ENCODE data around the gene SYT6.

Gene SYT6

DNA sequence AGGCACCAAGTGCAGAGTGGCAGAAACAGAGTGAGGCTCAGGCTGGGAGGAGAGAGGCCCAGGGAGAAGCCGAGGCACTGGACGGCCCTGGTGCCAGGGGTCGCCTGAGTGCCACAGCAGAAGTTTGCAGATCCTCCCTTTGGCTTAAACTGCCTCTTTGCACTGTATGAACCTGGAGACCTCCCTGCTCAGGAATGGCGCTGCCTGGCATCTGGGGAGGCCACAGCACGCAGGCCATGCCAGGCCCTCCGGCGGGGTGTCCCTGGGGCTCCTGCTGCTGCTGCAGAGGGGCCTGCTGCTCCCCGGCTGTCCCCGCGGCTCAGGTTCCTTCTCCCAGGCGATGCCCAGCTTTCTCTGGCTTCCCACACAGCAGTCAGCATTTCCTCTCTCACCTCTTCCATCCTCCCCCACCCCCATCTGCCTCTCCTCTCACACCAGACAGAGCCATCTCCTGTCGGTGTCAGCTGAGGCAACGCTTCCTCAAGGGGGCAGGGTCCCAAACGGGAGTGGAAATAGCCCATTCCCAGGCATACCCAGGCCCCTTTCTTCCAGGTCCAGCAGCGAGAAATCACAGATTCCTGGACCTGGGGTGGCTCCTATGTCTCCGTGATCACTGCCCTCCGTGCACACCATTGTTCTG lies 35.2 kb downstream of the SYT6 start:
- no peak for DNase-seq (ENCODE audit: low read depth in 2 of 3, low spot score in 1 of 3)

DNA sequence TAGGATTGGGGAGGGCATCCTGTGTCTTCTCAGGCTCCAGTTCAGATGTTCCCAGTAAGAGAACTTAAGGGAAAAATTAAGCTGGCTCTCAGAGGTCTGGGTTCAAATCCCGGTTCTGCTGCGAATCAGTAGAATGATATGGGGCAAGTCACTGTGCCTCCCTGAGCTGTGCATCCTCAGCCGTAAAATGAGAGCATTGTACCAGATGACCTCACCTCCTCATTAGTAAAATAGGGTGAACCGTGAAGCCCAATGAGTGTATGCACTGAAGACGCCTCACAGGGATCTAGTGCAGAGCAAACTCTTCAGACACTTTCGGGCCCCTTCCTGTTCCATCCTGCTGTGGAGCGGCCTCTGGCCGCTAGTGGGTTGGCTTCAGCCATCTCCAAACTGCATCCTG lies 36.0 kb downstream of the SYT6 start:
- DNase-seq (ENCODE audit: low read depth in 2 of 3, low spot score in 1 of 3), result no peak

DNA sequence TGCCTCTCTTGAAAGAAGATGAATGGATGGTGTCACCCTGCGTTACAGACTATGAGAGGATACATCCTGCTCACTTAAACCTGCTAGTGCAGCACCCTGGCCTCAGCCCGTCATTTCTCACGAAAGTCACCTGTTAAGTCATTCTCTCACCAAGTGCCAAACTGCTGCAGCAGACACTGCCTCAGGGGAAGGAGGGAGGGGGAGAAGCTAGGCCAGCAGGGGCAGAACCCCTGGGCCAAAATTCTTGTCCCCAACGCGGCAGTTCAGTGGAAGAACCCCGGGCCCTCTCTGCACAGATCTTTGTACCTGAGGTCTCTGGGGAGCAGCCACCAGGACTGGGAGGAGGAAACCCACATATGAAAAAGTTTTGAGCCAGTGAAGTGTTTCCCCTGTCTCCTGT lies 37.6 kb downstream of the SYT6 start:
- DNase-seq (ENCODE audit: low read depth in 2 of 3, low spot score in 1 of 3), result no peak

DNA sequence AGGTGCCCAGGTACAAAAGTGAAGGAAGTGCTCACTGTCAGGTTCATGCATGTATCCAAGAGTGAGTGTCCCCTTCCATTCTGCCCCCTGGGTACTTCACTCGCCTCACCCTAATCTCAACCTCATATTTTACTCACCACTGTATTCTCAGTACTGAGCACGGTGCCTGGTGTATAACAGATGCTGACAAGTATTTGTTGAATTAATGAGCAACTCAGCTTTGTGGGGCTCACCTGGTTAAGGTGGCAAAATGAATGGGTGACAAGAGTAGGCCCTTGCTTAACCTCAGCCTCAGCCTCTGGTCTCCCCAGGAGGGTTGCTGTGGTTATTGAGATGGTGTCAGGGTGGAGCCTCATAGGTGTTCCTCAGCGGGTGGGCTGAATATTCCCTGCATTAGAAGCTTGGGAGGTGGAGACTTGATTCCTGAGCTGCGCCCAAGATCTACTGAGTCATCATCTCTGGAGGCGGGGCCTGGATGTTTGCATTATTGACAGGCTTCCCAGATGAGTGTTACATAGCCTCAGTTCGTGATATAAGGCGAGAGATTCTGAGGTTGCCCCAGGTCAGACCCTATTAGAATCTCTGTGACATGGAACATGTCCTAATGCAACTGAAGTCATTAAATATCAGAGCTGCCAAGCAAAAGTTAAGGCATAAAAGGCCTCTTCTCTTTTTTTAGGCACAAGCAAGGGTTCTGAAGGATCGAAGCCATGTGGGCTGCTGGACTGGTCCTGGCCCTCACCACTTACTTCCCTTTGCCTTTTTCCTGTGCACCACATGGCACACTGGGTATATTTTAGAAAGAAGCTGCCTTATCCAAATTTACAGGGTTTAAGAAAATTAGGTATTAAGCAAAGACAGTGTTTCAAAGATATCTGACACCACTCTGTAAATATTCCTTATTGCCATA lies 39.2 kb downstream of the SYT6 start:
- no peak for DNase-seq (ENCODE audit: low read depth in 2 of 3, low spot score in 1 of 3)

DNA sequence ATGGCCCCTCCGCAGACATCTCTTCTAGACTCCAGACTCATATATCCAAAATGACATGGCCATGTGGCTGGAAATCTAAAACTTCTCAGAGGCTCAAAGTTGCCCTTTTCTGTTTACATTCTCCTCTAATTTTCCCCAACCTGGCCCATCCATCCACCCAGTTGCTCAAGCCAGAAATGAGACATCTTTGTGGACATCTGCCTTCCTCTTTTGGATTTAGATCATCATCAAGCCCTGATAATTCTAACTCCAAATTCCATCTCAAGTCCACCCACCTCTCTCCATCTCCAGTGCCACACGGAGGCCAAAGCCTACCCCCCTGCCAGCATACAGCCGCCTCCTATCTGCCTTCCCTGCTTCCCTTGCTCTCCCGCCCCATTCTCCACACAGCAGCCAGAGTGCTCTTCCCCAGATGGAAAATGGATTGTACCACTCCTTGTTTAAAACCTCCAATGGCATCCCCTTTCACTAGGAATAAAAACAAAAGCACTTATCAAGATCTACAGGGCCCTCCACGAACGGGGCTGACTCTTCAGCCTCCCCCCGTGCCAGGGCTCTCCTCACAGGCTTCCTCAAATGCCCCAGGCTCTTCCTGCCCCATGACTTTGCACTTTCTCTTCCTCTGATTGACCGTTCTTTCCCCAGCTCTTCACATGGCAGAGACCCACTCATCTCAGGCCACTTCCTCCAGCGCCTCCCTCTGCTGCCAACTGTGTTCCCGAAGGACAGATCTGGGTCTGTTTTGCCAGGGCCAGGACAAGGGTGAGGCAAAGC lies 40.1 kb downstream of the SYT6 start:
- no peak for DNase-seq (ENCODE audit: low read depth in 2 of 3, low spot score in 1 of 3)

DNA sequence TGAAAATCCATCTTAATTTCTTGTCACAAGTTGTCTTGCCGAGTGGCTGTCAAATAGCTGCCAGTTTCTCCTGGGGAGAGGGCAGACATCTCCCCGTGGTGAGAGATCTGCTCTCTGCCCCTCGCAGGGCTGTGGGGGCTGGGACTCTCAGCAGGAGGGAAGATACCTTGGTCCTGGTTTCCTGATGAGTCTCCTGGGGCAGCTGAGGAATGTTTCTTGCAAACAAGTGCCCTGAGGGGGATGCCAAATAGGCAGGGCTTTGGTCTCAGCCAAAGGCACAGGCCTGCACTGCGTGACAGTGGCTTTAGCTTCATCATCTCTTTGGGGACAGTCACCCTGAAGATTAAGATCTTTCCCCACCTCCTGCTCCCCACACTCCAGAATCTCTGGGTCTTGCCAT lies 40.9 kb downstream of the SYT6 start:
- no peak for DNase-seq (ENCODE audit: low read depth in 2 of 3, low spot score in 1 of 3)

DNA sequence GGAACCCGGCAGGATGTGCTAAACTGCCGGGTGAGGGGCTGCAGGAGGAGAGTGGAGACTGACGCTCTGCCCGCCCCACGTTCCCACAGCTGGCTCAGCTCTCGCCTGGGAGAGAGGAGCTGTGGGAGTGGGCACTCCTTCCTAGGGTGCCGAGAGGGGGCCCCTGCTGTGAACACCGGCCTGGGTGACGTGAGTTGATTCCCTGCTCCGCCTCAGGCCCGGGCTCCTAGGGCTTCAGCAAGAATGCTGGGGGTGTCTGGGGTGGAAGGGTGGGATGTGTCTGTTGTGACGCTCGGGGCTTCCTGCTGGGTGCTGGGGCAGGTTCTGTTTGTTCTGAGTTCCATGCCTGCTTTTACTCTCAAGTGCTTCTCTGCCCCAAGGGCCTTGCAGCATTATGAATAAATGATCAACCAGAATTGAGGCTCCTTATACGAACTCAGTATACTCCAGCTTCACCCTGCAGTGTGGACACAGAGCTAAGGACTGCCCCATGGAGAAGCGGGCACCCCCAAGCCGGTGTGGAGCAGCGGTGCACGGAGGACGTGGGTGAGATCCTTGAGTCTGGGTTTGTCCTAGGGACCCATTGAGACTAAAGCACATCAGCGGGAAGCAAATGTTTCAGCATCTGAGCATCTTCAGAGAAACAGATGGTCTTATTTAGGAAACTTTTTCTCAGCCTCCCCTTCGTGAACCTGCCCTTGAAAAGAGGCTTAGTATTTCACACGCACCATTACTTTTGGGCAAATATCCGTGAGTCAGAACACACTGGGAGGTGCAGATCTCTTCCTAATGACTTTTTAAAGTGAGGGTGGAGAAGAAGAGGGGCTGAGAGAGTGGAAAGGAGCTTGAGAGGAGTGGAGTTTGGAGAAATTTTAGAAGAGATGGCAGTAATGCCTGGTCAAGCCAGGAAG lies 41.7 kb downstream of the SYT6 start:
- DNase-seq (ENCODE audit: low read depth in 2 of 3, low spot score in 1 of 3), result no peak

DNA sequence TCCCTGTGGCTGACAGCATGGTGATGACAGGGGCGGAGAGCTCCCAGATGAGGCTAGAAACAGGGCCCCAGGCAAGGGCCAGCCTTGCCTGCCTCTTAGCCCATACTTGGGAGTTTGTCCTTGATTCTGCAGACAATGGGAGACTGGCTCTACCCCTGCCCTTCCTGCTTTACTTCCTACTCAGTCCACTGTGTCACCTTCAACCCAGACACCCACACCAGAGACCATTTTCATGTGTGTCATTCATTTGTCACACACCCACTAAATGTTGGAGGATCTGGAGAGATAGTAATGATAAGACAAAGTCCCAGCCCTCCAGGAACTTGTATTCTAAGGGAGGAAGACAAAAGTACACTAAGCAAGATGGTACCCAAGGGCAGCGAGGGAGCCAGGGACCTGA lies 43.7 kb downstream of the SYT6 start:
- DNase-seq (ENCODE audit: low read depth in 2 of 3, low spot score in 1 of 3), result no peak

DNA sequence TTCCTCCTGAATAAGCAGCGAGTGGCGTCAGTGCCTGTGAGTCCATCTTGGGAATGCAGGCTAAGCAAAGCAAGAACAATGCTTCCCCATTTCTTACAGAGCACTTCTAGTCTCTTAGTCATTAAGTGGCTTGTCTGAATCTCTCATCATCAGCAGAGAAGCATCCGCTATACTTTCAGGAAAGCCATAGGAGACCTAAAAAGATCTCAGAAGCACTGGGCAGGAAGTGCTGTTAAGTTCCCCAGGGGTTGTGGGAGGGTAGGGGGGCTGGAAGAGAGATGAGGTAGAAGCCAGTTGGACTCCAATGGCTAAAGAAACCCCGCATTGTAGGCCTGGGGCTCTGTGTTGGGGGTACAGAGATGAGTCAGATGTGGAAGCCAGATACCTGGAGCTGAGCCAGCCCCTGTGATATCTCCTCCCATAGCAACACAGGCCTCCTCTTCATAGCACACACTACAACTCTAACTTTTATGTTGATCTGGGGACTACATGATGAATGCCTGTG lies 44.9 kb downstream of the SYT6 start:
- DNase-seq (ENCODE audit: low read depth in 2 of 3, low spot score in 1 of 3), result no peak

DNA sequence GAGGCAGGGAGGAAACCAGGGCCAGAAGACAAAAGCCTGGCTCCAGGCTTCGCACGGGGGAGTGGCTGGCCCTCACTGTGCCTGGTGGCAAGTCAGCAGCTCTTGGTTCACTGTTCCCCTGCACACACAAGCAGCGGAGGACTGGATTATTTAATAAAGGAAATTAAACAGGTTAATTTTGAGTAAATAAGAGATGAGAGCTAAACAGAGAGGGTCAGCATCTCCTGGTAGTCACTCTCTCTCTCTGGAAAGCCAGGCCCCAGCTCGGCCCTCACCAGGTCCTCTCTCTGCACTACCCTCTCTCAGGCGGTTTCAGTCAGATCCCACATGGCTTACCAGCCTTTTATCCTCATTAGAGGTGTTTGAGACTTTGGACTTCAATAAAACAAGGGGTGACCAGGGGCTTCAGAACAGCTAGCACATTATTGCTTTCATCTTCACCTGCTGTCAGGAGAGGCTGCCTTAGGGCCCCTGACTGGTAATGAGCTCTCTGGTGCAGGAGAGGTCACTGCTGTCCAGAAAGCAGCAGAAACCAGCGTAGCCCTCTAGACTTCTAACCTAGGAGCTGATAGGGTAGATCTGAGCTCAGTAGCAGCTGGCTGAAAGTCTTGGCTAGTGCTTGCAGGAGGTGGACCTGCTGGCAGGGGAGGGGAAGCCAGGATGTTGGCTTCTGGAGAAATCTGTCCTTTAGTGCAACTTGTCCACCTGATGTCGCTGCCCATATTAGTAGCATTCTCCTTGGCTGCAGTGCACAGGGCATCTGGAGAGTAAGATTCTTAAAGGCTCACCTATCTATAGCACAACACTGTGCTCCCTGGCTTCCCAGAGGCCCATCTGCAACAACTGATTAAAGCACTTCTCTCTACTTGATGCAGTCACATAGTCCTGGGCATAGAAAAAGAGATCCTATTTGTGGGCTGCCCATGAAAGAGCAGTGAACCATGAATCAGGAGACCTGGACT lies 45.9 kb downstream of the SYT6 start:
- no peak for DNase-seq (ENCODE audit: low read depth in 2 of 3, low spot score in 1 of 3)

DNA sequence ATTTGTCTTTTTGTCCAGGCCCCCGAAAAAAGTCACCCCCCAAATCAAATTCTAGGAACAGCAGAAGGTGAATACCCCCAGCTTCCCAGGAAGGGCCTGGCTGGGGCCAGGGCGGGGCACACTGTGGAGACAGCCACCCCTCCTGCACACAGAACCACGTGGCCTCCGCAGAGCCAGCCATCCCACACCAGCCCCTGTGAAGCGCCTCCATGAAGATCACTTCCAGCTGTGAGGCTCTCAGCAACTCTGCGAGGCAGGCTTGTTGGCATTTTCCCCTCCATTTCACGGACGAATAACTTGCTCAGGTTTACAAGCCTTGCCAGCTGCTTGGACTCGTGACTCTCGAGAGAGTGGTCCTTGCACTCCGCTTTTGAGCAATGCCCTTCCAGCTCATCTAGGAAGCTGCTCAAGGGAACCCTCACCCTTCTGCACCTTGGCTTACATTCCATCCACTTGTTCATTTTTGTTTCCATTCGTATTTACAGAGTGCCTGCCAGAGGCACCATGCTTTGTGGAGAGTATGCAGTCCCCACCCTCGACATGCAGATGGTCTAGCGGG lies 48.2 kb downstream of the SYT6 start:
- DNase-seq (ENCODE audit: low read depth in 2 of 3, low spot score in 1 of 3), result no peak

DNA sequence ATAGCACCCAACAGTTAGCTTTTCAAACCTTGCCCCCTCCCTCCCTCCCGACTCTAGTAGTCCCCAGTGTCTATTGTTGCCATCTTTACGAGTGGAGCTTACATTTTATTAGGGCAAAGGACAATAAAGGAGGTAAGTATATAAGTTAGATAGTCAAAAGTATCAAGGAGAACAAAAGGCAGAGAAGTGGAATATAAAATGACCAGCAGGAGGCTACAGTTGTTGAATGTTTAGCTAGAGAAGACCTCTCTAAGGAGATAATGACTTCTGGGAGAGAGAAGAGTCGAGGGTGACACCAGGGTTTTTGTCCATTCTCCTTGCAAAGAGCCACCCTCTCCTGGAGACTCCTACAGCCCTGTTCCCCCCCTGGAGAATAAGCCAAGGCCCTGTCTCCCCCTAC lies 48.7 kb downstream of the SYT6 start:
- no peak for DNase-seq (ENCODE audit: low read depth in 2 of 3, low spot score in 1 of 3)

DNA sequence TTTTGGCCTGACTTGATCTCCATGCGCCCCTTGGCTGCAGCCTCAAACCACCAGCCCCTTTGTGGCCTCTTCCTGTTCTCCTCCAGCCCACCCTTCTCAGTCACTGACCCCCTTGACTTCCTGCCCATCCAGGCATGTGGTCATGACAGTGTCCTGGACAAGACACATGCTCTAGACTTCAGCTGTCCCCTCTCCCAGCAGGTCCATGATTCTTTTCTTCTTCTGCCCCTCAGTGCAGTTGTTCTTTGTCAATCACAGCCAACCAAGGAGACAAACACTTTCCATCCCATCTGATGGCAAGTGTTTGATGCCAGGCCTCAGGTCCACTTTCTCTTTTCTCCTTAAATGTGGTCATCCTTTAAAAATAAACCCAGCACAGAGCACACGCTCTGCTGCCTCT lies 49.7 kb downstream of the SYT6 start:
- DNase-seq (ENCODE audit: low read depth in 2 of 3, low spot score in 1 of 3), result no peak

DNA sequence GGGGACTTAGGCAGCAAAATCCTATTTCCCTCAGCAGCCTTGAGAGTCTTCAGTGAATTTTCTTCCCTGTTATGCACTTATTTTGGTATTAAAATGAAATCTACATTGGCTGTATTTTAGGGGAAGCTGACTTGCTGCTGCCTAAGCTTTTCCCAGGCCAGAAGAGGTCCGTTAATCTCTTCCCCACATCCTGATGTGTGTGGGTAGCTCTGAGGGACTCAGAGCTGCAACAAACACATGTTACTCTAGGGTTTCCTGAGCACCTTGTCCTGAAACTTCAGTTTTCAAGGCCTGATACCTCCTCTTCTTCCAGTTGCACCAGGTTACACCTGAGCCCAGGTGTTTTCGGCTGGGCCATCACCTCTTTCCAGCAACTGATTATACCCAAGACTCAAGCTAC lies 51.5 kb downstream of the SYT6 start:
- no peak for DNase-seq (ENCODE audit: low read depth in 2 of 3, low spot score in 1 of 3)

DNA sequence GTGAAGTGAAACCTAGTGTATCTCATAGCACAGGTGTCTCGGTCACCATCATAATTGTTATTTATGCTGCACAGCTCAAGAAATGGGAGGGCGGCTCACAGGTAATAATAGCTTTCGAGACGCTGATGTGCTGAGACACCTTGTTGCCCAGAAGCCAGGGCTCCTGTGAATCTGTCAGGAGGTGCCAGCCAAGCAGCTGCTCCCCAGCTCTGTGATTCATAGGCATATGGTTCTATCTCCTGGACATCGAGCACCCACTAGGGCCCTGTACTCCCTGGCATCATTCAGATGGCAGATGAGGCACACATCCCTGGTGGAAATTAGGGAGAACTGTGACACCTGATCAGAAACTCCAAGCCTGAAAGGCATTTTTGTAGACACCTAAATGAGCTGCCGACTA lies 53.5 kb downstream of the SYT6 start:
- no peak for DNase-seq (ENCODE audit: low read depth in 2 of 3, low spot score in 1 of 3)

DNA sequence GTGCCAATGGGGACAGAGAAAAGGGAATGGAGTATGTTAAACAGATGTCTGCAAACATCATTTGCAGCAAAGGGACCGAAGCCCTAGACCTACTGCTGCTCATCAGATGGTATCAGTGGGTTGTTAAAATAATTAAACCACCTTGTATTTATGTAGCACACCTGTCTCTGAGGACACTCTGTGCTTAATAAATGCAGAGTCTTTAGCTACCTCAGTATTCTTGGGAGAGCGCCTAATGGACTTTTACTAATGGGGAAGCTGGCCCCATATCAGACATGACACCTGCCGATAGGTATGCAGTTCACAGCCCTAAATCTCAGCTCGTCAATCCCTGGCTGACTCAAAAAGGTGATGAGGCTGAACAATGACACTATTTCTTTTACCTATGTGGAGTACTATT lies 54.4 kb downstream of the SYT6 start:
- DNase-seq (ENCODE audit: low read depth in 2 of 3, low spot score in 1 of 3), result no peak

DNA sequence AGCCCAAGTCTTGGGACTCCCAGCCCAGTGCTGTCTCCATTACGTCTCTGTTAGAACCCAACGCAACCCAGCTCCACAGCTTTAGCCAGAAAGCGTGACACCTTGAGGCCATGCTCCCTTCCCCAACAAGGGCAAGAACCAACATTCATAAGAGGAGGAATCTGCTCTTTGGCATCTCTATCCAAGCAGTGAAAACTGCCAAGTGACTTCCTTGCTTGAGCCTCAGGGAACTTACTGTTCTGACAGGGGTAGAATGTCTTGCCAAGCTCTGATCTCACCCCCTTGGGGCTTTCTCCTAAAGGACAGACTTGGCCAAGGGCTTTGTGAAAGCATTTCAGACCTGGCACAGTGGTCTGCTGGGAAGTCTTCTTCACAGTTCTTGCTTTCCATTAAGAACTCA lies 56.6 kb downstream of the SYT6 start:
- DNase-seq (ENCODE audit: low read depth in 2 of 3, low spot score in 1 of 3), result no peak

DNA sequence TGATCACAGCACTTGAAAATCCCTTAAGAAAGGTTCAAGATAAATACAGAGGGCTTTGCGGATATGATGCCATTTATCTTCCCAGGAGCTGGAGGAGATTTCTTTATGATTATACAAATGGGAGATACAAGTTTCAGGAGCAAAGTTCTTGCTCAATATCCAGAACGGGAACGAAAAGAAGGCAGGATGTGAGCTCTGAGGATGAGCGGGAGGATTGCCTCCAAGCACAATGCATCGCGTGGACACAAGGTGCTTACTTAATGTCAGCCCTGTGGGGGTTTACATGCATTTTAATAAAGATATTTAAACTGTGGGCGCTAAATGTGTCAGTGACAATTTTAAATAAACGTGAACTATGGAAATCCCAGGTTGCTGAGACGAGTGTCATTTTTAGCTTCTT lies 59.0 kb downstream of the SYT6 start:
- DNase-seq (ENCODE audit: low read depth in 2 of 3, low spot score in 1 of 3), result no peak

DNA sequence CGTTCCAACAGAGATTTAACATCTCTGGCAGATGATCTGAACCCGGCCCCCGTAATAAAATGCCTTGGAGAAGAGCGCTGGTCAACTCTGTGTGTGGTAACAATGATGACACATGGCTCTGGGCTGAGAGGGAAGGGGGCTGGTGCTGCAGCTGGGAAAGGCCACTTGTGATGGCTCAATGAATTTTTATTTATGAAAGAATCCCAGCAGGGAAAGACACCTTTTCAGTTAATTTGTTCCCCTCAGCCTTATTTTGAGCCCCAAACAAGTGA lies 59.4 kb downstream of the SYT6 start:
- DNase-seq (ENCODE audit: low read depth in 2 of 3, low spot score in 1 of 3), result no peak
